HL-60 (cell line): ENCODE measurements around the gene ANK3.

ENCODE experiments used
- DNase-seq, 2 experiments: peaks; one replicate each; pipeline ENCODE4 v3.0.0-alpha.2; 2010 to 2020; ENCODE audit warnings: low read depth in 1 of 2, low spot score in 1 of 2
- H3K27ac ChIP-seq: fragments of 250-450 bp; sonication (Bioruptor Pico); replicated peaks from 2 replicates; pipeline ENCODE4 v1.5.1; 2020; ENCODE audit warnings: mild to moderate bottlenecking, moderate library complexity
- H3K27me3 ChIP-seq: fragments of 250-450 bp; sonication (Bioruptor Pico); 2 replicates; pipeline ENCODE4 v1.5.1; 2021; ENCODE audit warnings: mild to moderate bottlenecking, moderate library complexity; ENCODE audit not compliant: insufficient read depth, poor library complexity, severe bottlenecking
- H3K4me3 ChIP-seq: replicated peaks from 2 replicates; pipeline ENCODE4 v1.5.1; 2011; ENCODE audit warnings: mild to moderate bottlenecking, control low read depth, low read length; ENCODE audit not compliant: insufficient read depth
- CTCF ChIP-seq: IDR thresholded peaks from one replicate; pipeline ENCODE4 v1.5.1; 2011; ENCODE audit warnings: low read length, control low read depth, inconsistent platforms; ENCODE audit not compliant: insufficient read depth
- GABPA ChIP-seq: IDR thresholded peaks from 2 replicates; pipeline ENCODE4 v1.6.1; 2012; ENCODE audit warnings: low read depth
- POLR2AphosphoS5 ChIP-seq: IDR thresholded peaks from 2 replicates; pipeline ENCODE4 v1.6.1; 2012; ENCODE audit warnings: low read depth
- REST ChIP-seq: IDR thresholded peaks from 2 replicates; pipeline ENCODE4 v1.6.1; 2012; ENCODE audit warnings: low read depth; ENCODE audit not compliant: insufficient replicate concordance
- SPI1 ChIP-seq: IDR thresholded peaks from 2 replicates; pipeline ENCODE4 v1.6.1; 2012; ENCODE audit warnings: low read depth, mild to moderate bottlenecking, borderline replicate concordance

The ANK3 gene

GRCh38 chr10:60138842-60139241 lies 250.8 kb downstream of the ANK3 start:
- no peaks in the 10 kb centered on the region for H3K27me3 ChIP-seq
- no peak for TF ChIP-seq GABPA
- no peak for TF ChIP-seq REST
- TF ChIP-seq SPI1 = no peak
- TF ChIP-seq CTCF = no peak
- no peak for TF ChIP-seq POLR2AphosphoS5
- no peak overlapping the region for H3K27ac ChIP-seq
- DNase-seq = no peak
- no peak overlapping the region for H3K4me3 ChIP-seq

GRCh38 chr10:60138026-60138425 lies 251.6 kb downstream of the ANK3 start:
- H3K4me3 ChIP-seq = no peak overlapping the region
- TF ChIP-seq REST (no peak), CTCF (no peak), SPI1 (no peak), POLR2AphosphoS5 (no peak), GABPA (no peak)
- DNase-seq = no peak
- no peaks in the 10 kb centered on the region for H3K27me3 ChIP-seq
- H3K27ac ChIP-seq = no peak overlapping the region

GRCh38 chr10:60137292-60137992 lies 252.2 kb downstream of the ANK3 start:
- TF ChIP-seq POLR2AphosphoS5 (no peak), REST (no peak), CTCF (no peak), GABPA (no peak), SPI1 (no peak)
- no peak overlapping the region for H3K4me3 ChIP-seq
- no peaks in the 10 kb centered on the region for H3K27me3 ChIP-seq
- H3K27ac ChIP-seq = no peak overlapping the region
- no peak for DNase-seq
